ENCODE results near the gene MT1X.

GRCh38 chr16:56672761-56673536, 9.3 kb upstream of the MT1X start:
- no peak for TF ChIP-seq RXRA (IDR thresholded peaks at IDR 0.05)
- TF ChIP-seq CTCF (IDR thresholded peaks at IDR 0.05; ENCODE audit: low read depth, low read length, missing input control), result no peak
- TF ChIP-seq RAD21 (IDR thresholded peaks at IDR 0.05), result no peak
- no peak for TF ChIP-seq YY1 (IDR thresholded peaks at IDR 0.05)
- TF ChIP-seq, protein P1, sequence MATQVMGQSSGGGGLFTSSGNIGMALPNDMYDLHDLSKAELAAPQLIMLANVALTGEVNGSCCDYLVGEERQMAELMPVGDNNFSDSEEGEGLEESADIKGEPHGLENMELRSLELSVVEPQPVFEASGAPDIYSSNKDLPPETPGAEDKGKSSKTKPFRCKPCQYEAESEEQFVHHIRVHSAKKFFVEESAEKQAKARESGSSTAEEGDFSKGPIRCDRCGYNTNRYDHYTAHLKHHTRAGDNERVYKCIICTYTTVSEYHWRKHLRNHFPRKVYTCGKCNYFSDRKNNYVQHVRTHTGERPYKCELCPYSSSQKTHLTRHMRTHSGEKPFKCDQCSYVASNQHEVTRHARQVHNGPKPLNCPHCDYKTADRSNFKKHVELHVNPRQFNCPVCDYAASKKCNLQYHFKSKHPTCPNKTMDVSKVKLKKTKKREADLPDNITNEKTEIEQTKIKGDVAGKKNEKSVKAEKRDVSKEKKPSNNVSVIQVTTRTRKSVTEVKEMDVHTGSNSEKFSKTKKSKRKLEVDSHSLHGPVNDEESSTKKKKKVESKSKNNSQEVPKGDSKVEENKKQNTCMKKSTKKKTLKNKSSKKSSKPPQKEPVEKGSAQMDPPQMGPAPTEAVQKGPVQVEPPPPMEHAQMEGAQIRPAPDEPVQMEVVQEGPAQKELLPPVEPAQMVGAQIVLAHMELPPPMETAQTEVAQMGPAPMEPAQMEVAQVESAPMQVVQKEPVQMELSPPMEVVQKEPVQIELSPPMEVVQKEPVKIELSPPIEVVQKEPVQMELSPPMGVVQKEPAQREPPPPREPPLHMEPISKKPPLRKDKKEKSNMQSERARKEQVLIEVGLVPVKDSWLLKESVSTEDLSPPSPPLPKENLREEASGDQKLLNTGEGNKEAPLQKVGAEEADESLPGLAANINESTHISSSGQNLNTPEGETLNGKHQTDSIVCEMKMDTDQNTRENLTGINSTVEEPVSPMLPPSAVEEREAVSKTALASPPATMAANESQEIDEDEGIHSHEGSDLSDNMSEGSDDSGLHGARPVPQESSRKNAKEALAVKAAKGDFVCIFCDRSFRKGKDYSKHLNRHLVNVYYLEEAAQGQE (IDR thresholded peaks at IDR 0.05), result no peak
- TF ChIP-seq ATF3 (IDR thresholded peaks at IDR 0.05), result no peak
- TF ChIP-seq JUND (IDR thresholded peaks at IDR 0.05), result no peak
- no peak for TF ChIP-seq HNF4G (IDR thresholded peaks at IDR 0.05)
- no peak for TF ChIP-seq ZBTB33 (IDR thresholded peaks at IDR 0.05)
- TF ChIP-seq NR2F2 (IDR thresholded peaks at IDR 0.05), result no peak
- TF ChIP-seq, protein P2, sequence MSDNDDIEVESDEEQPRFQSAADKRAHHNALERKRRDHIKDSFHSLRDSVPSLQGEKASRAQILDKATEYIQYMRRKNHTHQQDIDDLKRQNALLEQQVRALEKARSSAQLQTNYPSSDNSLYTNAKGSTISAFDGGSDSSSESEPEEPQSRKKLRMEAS (IDR thresholded peaks at IDR 0.05), result no peak
- no peak for TF ChIP-seq SP1 (IDR thresholded peaks at IDR 0.05)
- no peak for TF ChIP-seq TAF1 (conservative IDR thresholded peaks at IDR 0.05)
- TF ChIP-seq FOXA1 (IDR thresholded peaks at IDR 0.05), result no peak
